HG03558 (cell line): ENCODE measurements around the gene ZNF408.

Experiments used
- ATAC-seq: cut with Tn5 transposase; IDR thresholded peaks from one replicate; pipeline ENCODE4 v1.9.1; 2021; ENCODE audit warnings: moderate number of reproducible peaks; ENCODE audit not compliant: unreplicated experiment; ENCODE audit errors: extremely low read depth

Gene ZNF408

DNA sequence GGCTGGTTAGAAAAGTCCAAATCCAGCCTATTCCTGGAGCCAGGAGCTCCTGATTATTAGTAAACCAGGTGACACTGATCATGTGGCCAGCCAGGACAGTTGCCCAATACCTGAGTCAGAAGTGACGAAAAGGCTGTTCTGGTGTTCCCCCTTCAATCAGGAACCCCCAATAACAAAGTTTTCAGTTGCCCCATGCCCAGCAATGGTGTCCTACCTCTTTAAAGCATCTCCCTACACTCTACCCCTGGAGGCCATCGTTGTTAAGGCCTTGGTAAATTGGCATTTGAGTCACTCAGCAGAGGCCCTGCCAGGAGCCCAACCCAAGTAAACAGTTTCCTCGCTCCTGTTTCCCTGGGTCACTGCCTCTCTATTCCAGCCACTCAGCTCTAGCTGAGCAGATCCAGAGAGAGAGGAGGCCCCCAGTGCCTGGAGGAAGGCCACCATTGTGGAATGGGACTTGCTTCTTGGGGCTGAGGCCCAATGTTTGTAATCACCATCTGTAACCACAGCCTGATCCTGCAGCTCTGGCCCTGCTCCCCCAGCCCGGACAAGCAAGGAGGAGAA lies 25.5 kb upstream of the ZNF408 start:
- ATAC-seq, result no peak

DNA sequence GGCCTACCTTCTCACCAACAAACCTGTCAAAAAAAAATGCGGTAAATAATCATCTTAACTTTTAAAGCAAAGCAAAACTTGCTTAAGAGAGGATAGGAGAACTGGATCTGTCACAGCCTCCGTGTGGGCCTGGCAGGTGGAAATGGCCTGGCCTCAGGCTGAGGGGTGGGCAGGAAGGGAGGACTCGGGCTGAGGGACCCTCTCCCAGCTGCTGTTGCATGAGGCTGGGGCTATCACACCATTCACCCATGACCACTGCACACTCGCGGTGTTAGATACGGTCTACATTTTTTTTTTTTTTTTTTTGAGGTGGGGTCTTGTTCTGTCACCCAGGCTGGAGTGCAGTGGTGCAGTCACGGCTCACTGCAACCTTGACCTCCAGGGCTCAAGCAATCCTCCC lies 24.9 kb upstream of the ZNF408 start:
- no peak for ATAC-seq

GRCh38 chr11:46676436-46677158 lies 24.2 kb upstream of the ZNF408 start:
- no peak for ATAC-seq

DNA sequence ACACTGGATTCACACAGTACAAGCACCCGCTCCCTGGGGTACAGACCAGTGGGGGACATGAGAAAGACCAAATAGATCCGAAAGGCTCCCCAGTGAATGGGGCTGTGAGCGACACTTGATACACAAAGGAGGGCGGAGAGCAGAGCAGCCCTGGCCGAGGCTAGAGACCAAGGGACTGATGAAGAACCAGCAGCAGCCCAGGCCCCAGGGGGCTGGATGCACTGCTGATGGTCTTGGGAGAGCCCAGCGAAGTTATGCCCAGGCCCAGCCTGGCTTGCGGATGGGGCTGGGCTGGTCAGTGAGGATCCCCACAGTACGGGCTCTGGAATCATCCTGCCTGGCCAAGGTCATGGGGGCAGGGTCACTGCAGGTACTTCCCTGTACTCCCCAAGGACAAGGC lies 23.7 kb upstream of the ZNF408 start:
- ATAC-seq, result no peak

DNA sequence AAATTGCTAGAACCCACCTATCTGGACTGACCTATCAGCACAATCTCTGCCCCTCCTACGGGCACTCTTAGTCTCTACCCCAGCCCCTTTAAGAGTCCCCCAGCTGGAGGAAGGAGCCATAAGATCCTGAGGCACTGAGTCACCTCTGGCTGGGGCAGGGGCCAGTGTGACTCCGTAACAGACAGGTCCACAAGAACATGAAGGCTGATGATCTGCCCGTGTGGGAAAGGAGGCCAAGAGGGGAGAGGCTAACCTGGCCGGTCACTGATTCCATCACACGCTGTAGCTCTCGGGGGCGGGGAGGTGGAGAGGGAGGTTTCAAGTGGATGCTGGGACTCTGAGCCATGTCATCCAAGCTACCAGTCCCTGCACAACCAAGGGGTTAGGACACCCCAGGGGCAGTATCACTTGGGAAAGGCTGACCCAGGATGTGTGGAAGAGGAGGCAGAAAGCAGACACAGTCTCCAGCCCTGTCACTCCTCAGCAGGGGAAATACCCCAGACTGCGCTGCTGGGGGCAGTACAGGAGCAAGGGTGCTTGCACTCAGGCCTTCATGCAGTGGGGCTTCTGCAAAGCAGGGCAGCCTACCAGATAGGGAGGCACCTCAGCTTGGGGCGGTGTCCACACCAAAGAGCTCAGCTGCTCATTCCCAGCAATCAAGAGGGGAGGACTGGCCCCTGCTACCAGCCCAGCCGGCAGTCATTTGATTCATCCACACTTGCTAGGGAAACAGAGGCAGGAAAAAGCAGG lies 22.7 kb upstream of the ZNF408 start:
- ATAC-seq, result no peak

GRCh38 chr11:46678741-46679130 lies 22.1 kb upstream of the ZNF408 start:
- no peak for ATAC-seq

DNA sequence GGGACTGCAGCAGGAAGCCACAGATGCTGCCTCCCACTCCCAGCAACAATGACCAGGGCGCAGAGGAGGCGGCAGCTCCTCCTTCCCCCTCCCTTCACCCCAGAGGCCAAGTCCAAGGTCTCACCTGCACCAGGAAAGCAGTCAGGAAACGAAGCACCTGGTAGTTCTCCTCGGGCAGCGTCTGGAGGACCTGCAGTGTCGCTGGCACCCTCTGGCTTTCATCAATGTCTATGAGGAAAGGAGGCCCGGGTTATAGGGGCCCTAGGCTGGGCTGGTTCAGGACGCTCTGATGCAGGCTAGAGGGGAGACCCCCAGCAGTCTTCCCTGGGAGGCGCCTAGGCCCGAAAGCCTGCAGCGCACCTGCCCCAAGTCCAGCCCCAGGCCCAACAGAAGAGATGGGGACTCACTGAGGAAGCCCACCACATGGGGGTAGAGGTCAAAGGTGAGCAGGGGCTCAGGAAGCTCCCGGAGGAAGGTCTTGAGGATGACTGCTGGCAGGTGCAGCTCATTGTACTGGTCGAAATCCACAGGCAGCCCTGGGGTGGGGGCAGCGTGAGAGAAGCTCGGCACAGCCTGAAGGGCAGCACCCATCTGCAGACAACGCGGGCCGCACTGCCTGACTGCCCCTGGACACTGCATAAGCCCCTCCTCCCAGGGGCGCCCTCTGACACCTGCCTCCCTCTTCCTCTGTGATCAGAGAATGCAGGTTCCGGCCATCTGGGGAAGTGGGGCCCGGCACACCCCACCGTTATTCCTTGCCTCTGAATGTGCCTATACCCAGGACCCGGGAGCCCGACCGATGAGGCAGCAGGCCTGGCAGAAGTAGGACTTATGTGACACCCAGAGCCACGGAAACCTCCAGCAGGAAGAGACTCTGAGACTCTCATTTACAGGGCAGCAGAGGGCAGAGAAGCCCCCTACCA lies 21.3 kb upstream of the ZNF408 start:
- ATAC-seq, result no peak

DNA sequence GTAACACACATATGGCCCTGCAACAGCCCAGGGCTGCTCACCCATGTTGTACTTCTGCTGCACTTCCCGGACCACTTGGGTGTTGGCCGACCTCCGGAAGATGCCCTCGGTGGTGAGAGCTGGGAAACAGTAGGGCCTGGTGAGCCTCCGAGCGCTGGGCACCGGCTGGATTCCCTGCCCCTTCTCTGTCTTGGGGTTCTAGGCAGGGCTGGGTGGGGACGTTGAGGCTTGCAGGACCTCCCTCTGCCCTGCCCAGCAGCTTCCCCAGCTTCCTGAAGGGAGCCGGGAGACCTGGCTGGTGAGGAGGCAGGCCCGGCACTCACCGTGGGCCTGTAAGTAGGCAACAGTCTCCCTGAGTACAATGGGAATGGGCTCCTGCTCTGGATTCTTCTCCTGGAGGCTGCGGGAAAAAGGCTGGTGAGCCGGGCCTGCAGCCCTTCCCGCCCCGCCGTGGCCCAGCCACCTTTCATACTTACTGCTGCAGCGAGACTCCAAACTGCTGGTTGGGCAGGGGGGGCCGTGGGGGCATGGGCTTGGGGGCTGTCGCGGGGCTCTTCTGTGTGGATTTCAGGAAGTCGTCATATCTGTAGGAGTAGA lies 20.6 kb upstream of the ZNF408 start:
- ATAC-seq, result no peak

GRCh38 chr11:46680815-46681214 lies 20.0 kb upstream of the ZNF408 start:
- no peak for ATAC-seq

DNA sequence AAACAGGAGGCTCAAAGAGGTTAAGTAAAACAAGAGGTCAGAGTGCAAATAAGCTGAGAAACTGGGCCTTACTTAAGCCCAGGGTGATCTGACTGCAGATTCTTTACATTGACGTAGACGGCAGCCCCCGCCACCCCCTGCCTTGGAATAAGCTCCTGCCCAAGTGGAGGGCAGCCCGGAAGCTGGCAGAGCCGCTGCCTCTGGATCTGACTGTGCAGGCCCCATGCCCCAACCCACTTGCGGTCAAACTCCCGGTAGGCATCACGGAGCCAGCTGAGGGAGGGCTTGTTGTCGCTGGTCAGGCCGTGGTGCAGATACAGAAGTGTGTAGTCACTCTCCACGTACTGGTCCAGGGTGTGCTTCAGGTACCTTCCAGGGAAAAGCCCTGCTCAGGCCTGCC lies 19.0 kb upstream of the ZNF408 start:
- ATAC-seq, result no peak

GRCh38 chr11:46682773-46683752 lies 17.8 kb upstream of the ZNF408 start:
- no peak for ATAC-seq

DNA sequence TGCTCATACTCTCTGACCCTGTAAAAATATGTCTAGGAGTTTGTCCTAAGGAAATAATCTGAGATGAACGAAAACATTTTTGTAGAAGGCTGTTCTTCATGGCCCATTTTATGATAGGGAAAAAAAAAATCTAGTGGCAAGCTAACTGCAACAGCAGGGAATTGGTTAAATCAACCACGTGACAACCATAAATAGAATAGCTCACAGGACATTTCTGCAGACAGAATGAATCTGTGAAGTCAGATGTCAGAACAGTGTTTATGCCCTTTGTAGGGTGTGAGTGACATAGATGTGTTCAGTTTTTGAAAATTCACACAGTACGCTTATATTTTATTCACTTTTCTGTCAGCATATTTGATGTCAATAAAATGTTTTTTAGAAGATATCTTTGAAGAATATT lies 16.5 kb upstream of the ZNF408 start:
- ATAC-seq, result no peak

- ATAC-seq, result no peak
These were observed 13.7 kb upstream of the ZNF408 start for GRCh38 chr11:46686886-46687795.

DNA sequence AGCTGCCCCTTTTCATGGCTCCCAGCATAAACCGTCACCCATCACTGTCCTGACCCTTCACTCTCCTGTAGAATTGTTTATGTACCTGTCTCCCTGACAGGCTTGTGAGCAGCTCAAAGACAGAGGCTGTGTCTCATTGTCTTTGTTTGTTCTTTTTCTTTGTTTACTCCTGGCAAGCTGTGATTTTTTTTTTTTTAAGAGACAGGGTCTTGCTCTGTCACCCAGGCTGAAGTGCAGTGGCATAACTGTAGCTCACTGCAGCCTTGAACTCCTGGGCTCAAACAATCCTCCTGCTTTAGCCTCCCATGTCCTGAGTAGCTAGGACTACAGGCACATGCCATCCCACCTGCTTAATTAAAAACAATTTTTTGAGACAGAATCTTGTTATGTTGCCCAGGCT lies 10.1 kb upstream of the ZNF408 start:
- ATAC-seq, result no peak

DNA sequence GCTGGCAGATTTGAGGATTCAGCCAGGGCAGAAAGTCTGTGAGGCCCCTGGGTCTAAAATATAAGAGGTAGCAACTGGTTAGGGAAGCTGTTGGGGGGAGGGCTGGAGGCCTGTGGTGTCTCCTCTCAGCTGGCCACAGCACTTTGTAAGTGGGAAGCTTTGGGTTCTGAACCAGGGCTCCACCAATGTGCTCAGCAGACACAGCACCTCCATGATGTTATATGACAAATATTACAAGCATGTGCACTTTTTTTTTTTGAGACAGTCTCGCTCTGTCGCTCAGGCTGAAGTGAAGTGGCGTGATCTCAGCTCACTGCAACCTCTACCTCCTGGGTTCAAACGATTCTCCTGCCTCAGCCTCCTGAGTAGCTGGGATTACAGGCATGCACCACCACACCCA lies 8.4 kb upstream of the ZNF408 start:
- no peak for ATAC-seq

DNA sequence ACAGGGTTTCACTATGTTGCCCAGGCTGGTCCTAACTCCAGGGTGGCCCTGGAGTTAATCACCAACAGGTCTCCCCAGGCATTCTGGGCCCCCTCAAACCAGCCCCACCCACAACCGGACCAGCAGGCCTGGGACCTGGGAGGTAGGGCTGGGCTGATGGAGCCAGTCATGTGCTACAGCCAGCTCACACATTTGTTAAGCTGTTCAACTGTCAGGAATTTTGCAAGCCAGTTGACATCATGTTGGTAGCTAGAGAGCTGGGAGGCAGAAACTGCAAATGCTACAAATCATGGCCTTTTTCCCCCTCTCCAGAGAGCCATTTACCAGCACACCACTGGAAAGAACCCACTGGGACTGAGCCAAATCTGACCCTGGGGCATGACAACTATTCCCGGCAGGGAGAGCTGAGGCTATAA lies 7.2 kb upstream of the ZNF408 start:
- ATAC-seq, result no peak

DNA sequence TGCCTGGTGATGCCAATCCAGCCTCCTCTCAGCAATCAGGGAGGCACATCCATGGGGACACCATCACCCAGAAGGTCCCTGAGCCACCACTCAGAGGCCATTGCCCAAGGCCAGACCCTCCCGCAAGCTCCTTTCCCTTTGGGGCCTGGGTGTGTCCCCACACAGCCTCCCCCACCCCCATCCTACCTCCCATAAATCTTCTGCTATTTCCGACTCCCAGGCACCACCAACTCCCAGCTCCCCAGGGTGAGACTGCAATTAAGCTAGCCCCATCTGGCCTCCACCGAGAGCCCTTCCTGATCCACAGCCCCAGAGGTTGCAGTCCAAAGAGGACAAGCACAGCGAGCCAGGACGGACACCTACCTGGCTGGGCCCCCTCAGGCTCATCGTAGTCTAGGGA lies 6.8 kb upstream of the ZNF408 start:
- no peak for ATAC-seq

DNA sequence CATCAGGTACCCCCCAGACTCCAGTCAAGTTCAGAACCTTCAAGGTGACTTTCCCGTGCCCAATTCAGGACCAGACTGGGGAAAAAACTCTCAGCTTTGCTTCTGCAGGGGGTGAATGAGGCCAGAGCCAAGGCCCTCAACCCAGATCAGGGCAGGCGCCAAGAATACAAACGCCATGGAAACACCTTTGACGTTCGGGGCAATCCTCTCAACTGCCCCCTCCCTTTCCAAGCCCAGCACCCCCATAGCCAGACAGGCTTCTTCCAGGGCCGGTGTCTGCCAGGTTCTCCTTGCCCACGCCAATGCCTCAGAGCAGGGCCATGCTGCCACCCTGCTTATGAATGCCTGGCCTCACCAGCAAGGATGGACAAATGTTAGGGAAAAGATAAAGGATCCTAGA lies 6.2 kb upstream of the ZNF408 start:
- ATAC-seq, result no peak
